ENCODE measurements around the gene SORCS2.

DNA sequence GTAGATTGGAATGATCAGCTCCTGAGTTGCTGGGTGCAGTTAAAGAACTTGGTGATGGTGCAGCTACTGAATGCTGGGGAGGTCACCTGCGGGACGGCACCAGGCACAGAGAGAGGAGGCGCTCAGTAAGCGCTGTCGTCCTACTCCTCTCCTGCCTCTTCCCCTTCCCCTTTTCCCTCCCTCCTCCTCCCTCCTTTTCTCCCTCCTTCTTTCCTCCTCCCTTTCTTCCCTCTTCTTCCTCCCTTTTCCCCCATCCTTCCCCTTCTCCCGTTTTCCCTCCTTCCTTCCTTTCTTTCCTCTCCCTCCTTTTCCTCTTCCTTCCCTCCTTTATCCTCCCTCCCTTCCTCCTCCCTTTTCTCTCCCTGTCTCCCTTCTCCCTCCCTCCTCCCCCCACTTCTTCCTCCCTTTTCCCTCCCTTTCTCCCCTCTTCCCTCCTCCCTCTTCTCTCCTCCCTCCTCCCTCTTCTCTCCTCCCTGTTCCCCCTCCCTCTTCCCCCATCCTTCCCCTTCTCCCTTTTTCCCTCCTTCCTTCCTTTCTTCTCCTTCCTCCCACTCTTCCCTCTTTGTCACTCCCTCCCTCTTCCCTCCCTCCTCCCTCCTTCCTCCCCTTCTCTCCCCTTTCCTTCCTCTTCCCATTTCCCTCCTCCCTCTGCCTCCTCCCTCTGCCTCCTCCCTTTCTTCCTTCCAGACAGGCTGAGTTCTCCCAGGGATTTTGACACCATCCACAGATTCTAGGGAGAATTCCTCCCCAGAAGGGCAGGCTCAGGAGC is 330.3 kb downstream of the SORCS2 start:
- TF ChIP-seq GATA3 (IDR thresholded peaks at IDR 0.05; ENCODE audit: low read depth, low read length) = no peak
- no peak for TF ChIP-seq GATA2 (IDR thresholded peaks at IDR 0.05; ENCODE audit: low read depth, low read length)

Measured in SH-SY5Y (cell line).